ENCODE measurements around the gene TBC1D10A.

The TBC1D10A gene

DNA sequence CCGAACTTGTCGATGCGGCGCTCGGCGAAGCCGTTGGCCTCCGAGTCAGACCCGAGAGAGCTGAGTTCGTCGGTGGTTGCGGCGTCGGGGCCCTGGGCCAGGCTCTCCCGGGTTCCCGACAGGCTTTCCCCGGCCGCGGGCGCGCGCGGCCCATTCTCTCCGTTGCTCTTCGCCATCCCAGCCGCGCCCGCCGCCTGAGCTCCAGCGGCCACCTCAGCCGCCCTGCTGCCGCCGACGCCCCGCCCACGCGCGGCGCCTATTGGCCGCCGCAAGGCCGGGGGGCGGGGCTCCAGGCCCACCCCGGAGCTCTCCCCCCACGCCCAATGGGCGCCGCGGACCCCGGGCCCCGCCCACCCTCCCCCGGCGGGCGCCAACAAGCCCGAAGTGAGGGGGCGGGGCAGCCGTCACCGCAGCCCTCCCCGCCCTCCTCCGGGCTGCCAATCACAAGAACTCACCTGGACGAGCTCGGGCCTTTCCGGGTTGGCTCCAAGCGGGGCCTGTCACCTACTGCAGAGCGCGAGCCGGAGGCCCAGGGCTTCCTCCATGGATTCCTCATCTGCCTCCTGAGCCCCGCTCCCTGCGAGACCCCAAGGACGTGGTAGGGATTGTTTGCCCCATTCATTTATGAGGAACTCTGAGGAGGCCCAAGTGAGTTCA, at the start of gene TBC1D10A:
Gene TBC1D10A, minus strand, starts transcription at position 236 of the 657 bp plus-strand sequence. Its CDS starts 60 bp downstream, at position 176.
- DNase-seq: peak; percentile 79

GRCh38 chr22:30375312-30375849, 48.6 kb upstream of the TBC1D10A start:
- no peak for DNase-seq

DNA sequence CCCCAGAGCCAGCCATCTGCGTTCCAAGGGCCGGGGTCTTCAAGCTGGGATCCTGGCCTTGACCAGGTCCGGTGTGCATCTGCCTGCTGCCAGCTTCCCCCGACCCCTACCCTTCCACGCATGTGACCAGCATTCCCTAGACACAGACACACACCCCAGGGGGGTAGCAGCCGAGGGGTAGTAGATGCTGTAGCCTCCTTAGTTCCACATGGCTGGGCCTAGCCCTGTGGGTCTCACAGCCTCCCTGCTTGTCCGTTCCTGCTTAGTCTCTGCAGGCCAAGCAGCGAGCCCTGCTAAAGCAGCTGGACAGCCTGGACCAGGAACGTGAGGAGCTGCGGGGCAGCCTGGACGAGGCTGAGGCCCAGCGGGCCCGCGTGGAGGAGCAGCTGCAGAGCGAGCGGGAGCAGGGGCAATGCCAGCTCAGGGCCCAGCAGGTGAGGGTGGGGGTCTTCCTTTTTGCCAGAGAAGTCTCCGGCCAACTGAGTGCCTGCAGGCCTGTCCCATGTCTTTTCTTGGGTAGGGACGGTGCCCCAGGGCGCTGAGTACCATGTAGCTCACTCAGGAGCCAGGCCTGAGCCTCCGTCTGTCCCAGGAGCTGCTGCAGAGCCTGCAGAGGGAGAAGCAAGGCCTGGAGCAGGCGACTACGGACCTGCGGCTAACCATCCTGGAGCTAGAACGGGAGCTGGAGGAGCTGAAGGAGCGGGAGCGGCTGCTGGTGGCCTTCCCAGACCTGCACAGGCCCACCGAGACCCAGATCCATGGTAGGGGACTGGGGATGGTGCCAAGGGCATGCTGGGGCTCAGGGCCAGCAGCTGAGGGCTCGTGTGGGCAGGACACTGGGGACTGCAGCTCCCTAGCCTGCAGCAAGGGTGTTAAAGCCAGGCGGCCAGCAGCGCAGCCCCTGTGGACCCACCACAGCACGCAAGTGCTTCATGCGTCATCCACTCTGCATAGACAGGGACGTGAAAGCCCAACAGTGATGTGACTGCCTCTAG, 46.9 kb upstream of the TBC1D10A start:
- no peak for DNase-seq

DNA sequence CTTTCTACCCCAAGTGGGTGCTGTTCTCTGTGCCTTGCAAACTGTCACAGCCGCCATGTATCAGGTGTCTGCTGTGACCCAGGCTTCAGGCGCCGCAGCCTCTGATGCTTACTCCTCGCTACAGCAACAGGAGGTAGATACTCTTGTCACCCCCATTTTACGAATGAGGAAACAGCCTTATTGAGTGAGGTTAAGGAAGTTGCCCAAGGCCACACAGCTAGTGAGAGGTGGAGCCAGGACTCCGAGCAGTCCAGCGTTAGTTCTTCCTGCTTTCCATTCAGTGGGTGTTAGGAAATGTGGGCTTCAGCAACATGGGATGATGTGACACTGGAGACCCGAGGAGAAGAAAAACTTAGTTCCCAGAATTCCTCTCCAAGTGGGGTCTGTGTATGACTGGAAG, 46.2 kb upstream of the TBC1D10A start:
- no peak for DNase-seq

GRCh38 chr22:30371981-30372380, 45.2 kb upstream of the TBC1D10A start:
- peak; percentile 73 for DNase-seq

DNA sequence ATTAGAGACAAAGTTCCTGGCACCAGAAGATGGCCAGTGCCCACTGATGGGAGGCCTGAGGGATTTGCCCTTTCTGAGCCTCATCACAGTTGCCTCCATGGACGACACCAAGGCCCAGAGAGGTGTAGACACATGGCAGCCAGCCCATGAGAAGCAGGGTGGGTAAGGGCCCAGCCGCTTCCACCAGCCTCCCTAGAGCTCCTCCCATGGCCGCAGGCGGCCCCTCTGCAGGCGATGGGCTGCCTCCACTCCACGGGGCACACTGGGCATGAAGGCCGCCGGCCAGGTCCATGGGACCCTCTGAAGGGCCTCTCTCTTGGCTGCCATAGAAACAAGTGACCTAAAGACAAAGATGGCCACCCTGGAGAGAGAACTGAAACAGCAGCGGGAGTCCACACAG, 44.6 kb upstream of the TBC1D10A start:
- no peak for DNase-seq

GRCh38 chr22:30370641-30371230, 44.0 kb upstream of the TBC1D10A start:
- DNase-seq: no peak

GRCh38 chr22:30368420-30368819, 41.7 kb upstream of the TBC1D10A start:
- DNase-seq: no peak

GRCh38 chr22:30365891-30366290, 39.1 kb upstream of the TBC1D10A start:
- no peak for DNase-seq

DNA sequence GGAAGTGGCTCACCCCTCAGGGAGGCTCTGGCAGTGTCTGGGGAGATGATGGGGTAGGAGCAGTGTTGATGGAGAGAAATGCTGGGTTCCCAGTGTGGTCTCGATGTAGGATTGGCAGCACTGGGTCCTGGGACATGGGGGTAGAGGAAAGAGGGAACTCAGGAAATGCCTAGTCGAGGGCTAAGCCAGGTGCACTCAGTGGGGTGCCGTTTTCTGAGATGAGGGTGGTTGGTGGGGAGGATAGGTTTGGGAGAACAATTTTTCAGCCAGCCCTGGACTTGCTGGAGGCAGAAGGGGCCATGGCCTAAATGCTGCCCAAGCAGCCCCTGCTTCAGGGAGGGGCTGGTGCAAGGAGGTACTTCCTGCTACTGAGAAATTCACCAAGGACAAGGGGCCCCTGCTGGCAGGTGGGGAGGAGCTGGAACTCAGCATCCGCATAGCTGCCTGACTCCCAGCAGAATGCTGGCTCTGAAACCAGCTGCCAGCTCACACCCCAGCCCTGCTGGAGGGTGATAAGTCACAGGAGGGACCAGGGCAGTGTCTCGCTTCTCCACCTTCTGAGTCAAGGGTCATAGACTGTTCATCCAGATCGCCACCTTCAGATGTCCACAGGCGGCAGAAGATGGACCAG, 36.0 kb upstream of the TBC1D10A start:
- DNase-seq: no peak

DNA sequence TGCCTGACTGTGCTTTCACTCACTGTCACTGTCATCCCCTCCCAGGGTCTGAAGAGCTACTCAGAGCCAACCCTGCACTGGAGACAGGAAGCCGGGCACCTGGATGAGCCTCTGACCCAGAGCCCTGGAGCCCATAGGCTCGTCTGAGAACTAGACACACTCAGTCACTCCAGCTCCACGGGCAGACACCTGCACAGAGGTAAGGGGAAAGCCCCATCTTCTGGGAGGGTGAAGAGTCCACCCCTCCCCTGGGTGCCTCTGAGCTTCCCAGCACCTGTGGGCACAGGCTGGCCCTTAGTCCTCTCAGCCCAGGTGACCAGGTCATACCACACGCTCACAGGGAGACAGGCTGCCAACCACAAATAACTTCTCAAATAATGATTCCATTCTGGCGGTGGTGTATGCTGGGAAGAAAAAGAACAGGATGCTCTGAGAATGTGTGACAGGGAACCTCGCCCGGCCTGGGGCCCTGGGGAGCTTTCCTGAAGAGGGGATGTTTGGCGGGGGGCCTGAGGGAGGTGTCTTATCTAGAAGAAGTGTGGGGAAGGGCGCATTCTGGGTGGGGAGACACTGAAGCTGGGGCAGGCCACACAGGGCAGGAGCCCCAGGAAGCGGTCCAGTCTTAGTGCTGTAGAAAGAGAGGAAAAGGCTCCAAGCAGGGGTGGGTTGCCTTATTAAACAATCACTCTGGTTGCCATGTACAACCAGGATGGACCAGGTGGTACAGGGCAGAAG, 35.3 kb upstream of the TBC1D10A start:
- DNase-seq: no peak

DNA sequence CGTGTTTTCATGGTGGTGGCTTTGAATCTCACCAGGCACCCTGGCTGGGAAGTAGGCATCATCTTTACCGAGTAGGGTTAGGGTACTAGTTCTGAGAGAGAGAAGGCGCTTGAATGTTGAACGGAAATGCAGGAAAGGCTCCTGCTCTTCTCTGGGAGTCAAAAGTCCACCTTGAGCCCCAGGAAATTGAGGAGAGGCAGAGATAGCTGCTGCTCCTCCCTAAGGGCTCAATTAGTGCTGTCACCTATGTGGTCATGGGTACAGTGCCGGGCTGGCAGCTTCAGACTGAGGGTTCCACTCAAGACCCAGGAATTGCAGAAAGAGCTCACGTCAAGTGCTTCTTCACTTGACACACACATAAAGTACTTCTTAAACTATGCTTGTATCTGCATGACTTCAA, 31.8 kb upstream of the TBC1D10A start:
- no peak for DNase-seq

GRCh38 chr22:30357650-30358215, 31.0 kb upstream of the TBC1D10A start:
- DNase-seq: no peak

DNA sequence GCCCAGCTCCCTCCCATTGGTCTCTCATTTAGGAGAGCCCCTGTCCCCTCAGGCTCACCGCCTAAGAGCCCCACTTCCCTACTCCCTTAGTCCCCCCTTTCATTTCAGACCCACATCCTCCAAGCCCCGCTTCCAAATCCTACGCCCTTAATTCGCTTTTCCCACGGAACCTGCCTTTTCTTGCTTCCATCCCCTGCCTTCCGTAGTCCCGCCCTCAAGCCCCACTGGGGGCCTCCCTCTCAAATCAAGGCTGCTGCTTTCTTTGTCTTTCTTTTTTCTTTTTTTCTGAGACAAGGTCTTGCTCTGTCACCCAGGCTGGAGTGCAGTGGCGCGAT, 30.5 kb upstream of the TBC1D10A start:
- no peak for DNase-seq

GRCh38 chr22:30356449-30357235, 29.9 kb upstream of the TBC1D10A start, which contains the start of the genes CCDC157 and SF3A1:
TSS of gene CCDC157 (plus strand) at chr22:30357007. CDS start at chr22:30366001, 8,994 bp downstream.
TSS of gene SF3A1 (minus strand) at chr22:30356894. CDS start at chr22:30356792, 102 bp downstream.
- peak; percentile 72 for DNase-seq

GRCh38 chr22:30354644-30355043, 27.9 kb upstream of the TBC1D10A start:
- DNase-seq: no peak

DNA sequence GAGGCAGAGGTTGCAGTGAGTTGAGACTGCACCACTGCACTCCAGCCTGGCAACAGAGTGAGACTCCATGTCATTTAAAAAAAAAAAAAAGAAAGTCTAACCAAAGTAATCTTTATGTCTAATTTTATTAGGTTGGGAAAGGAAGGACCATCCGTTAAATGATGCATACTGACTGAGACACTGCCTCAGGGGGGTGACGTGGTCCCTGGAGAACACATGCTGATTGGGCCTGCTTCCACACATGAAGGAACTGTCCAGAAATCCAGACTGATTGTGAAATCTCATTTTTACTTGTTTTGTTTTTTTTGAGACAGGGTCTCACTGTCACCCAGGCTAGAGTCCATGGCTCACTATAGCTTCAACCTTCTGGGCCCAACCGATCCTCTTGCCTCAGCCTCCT, 24.5 kb upstream of the TBC1D10A start:
- no peak for DNase-seq

- DNase-seq: no peak
Measured at GRCh38 chr22:30348809-30349208, 22.1 kb upstream of the TBC1D10A start.

GRCh38 chr22:30348404-30348803, 21.7 kb upstream of the TBC1D10A start:
- no peak for DNase-seq

- DNase-seq: no peak
Measured at GRCh38 chr22:30347255-30347892, 20.6 kb upstream of the TBC1D10A start.

All from NCI-H774 (cell line).